ENCODE data around the gene ANKRD23. TPM values are rescaled to one million over a fixed set of nuclear protein-coding genes. Genes with fewer than 3 reads are reported as not detected.

ANKRD23 gene
- total RNA-seq, 3 donors from 2014 or later (not counting 1 experiment from before 2014, with no cell fraction given) = 8.3 to 11.2 (median 10.1) TPM

GRCh38 chr2:96838345-96839292 lies 5.2 kb downstream of the ANKRD23 start:
- Mint-ChIP-seq H3K27ac (peak overlapping the region; percentile 29 to 51), H3K4me1 (peaks cover 11 to 25% of the 10 kb centered on the region in 2 donors), H3K36me3 (no peaks in the 10 kb centered on the region), H3K9me3 (no peaks in the 10 kb centered on the region), H3K27me3 (ENCODE audit: low read depth in 2 of 2) (no peaks in the 10 kb centered on the region), H3K4me3 (peak overlapping the region; percentile 85)
- Histone ChIP-seq H3K4me1 (ENCODE audit: control insufficient read depth, insufficient read depth, low read length) (peaks cover 27% of the 10 kb centered on the region), H3K36me3 (ENCODE audit: control insufficient read depth, insufficient read depth, low read length) (peaks cover 7% of the 10 kb centered on the region), H3K9me3 (ENCODE audit: control insufficient read depth, insufficient read depth, low read length) (no peaks in the 10 kb centered on the region), H3K27me3 (ENCODE audit: control insufficient read depth, insufficient read depth, low read length) (no peaks in the 10 kb centered on the region), H3K4me3 (ENCODE audit: low read length) (no peak overlapping the region), H3K27ac (ENCODE audit: low read length) (peak overlapping the region; percentile 51)
- no peak for DNase-seq
- TF ChIP-seq, protein P1, sequence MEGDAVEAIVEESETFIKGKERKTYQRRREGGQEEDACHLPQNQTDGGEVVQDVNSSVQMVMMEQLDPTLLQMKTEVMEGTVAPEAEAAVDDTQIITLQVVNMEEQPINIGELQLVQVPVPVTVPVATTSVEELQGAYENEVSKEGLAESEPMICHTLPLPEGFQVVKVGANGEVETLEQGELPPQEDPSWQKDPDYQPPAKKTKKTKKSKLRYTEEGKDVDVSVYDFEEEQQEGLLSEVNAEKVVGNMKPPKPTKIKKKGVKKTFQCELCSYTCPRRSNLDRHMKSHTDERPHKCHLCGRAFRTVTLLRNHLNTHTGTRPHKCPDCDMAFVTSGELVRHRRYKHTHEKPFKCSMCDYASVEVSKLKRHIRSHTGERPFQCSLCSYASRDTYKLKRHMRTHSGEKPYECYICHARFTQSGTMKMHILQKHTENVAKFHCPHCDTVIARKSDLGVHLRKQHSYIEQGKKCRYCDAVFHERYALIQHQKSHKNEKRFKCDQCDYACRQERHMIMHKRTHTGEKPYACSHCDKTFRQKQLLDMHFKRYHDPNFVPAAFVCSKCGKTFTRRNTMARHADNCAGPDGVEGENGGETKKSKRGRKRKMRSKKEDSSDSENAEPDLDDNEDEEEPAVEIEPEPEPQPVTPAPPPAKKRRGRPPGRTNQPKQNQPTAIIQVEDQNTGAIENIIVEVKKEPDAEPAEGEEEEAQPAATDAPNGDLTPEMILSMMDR (IDR thresholded peaks at IDR 0.05) = no peak
- intact Hi-C loops (cut with micrococcal nuclease) = loop anchor here (10.0 kb wide), 1 partner anchor 824 kb away; no protein-coding TSS in a partner anchor
- WGBS (ENCODE audit: insufficient coverage) = 83% methylated on average over 23 of the region's 23 CpGs
- peak in 1 of 3 donors; percentile 16 for ATAC-seq

- Mint-ChIP-seq H3K27me3 (ENCODE audit: low read depth in 2 of 2) (no peaks in the 10 kb centered on the region), H3K36me3 (no peaks in the 10 kb centered on the region), H3K27ac (no peak overlapping the region), H3K4me3 (no peak overlapping the region), H3K4me1 (peaks cover 11 to 25% of the 10 kb centered on the region in 2 donors), H3K9me3 (no peaks in the 10 kb centered on the region)
- no peak for DNase-seq
- no peaks in the 10 kb centered on the region for H3K9me3 ChIP-seq (ENCODE audit: control insufficient read depth, insufficient read depth, low read length)
- TF ChIP-seq, protein P1 (IDR thresholded peaks at IDR 0.05) = no peak
- ATAC-seq = no peak
- 98% methylated on average over 9 of the region's 9 CpGs for WGBS (ENCODE audit: insufficient coverage)
- H3K4me3 ChIP-seq (ENCODE audit: low read length) = no peak overlapping the region
- H3K27me3 ChIP-seq (ENCODE audit: control insufficient read depth, insufficient read depth, low read length) = no peaks in the 10 kb centered on the region
- peaks cover 17% of the 10 kb centered on the region for H3K36me3 ChIP-seq (ENCODE audit: control insufficient read depth, insufficient read depth, low read length)
- no peak overlapping the region for H3K27ac ChIP-seq (ENCODE audit: low read length)
- peaks cover 27% of the 10 kb centered on the region for H3K4me1 ChIP-seq (ENCODE audit: control insufficient read depth, insufficient read depth, low read length)
- intact Hi-C loops (cut with micrococcal nuclease) = loop anchor here (10.0 kb wide), 1 partner anchor 823 kb away; no protein-coding TSS in a partner anchor
Measured at GRCh38 chr2:96837575-96837974, 6.2 kb downstream of the ANKRD23 start.

DNA sequence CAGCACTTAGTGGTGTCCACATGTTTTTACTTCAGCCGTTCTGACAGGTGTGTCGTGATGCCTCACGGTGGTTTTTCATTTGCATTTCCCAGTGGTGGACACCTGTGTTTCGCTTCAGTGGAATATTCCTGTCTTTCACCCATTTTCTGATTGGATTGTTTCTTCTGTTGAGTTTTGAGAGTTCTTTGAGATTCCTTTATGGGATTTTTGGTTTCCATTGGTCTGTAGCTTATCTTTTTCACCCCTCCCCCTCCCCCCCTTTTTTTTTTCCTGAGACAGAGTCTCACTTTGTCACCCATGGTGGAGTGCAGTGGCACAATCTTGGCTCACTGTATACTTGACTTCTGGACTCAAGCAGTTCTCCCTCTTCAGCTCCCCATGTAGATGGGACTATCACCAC lies 8.0 kb downstream of the ANKRD23 start:
- H3K36me3 Mint-ChIP-seq = peaks cover 6% of the 10 kb centered on the region
- no peak overlapping the region for H3K4me3 Mint-ChIP-seq
- no peak overlapping the region for H3K27ac ChIP-seq (ENCODE audit: low read length)
- intact Hi-C loops (cut with micrococcal nuclease) = loop anchor here (10.0 kb wide), 1 partner anchor 821 kb away; no protein-coding TSS in a partner anchor
- peaks cover 11 to 16% of the 10 kb centered on the region in 2 donors for H3K4me1 Mint-ChIP-seq
- TF ChIP-seq, protein P1 (IDR thresholded peaks at IDR 0.05) = no peak
- ATAC-seq = no peak
- H3K4me3 ChIP-seq (ENCODE audit: low read length) = no peak overlapping the region
- no peak overlapping the region for H3K27ac Mint-ChIP-seq
- H3K27me3 ChIP-seq (ENCODE audit: control insufficient read depth, insufficient read depth, low read length) = no peaks in the 10 kb centered on the region
- 90% methylated on average over 4 of the region's 4 CpGs for WGBS (ENCODE audit: insufficient coverage)
- H3K9me3 Mint-ChIP-seq = no peaks in the 10 kb centered on the region
- peaks cover 31% of the 10 kb centered on the region for H3K36me3 ChIP-seq (ENCODE audit: control insufficient read depth, insufficient read depth, low read length)
- peaks cover 27% of the 10 kb centered on the region for H3K4me1 ChIP-seq (ENCODE audit: control insufficient read depth, insufficient read depth, low read length)
- no peak for DNase-seq
- H3K27me3 Mint-ChIP-seq (ENCODE audit: low read depth in 2 of 2) = no peaks in the 10 kb centered on the region
- no peaks in the 10 kb centered on the region for H3K9me3 ChIP-seq (ENCODE audit: control insufficient read depth, insufficient read depth, low read length)

Measured in natural killer cell (primary cell).